T1000 (cell line): Measurements from ENCODE around the gene MTNR1B.

Experiments used
- DNase-seq: peaks from one replicate; lab custom pipeline; 2025; ENCODE audit warnings: mixed read lengths; lab: John Stamatoyannopoulos, UW

The MTNR1B gene

DNA sequence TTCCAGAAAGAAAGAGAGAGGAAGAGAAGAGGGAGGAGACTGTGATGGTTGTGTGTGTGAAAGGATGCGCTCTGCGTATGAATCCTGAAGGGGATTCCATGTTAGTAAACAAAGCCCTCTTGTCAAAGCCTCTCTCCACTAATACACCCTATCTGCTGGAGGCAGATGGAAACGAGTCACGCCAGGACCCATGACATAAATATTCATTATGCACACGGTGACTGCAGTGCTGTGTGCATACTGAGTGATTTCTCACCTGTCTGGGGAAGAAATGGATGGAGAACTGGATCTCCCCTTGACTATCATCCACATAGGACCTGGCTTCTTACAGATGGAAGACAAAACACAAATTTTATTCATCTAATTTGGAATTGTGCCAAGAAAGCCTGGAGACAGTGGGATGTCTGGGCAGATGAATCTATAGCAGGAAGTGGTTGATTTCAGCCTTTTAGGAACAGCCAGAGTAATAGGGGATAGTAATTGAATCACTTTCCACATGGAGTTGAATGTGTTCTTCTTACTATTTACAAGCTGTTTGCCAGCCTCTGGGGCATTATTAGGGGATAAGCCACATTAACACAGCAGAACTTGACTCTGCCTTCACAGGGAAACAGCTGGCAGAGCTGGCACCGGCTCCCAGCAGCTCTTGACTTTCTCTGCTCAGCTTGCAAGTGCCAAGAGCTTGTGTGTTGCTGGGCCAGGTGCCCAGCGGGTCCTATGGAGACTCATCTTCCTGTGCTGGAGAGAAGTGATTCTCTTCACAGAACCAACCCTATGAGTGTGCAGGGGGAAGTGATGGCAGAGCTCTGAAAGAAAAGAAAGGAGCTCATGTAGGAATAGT, 9.0 kb downstream of the MTNR1B start:
- DNase-seq, result no peak

DNA sequence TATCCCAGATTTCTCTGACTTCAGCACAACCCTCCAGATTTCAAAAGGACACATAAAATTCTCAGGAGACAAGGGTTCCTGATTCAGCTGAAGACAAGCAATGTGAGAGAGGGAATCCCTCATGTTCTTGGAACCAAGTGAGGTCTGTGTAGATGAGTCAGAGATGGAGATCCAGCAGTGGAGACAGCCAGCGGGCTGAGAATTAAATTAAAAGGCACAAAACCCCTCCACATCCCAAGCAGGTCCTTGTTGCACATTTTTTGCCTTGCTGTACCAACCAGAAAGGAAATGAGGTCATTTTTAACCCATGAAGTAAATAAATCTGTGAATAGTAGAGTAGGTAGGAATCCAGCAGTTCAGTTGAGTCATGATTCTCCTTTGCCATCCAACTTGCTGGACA, 9.7 kb downstream of the MTNR1B start:
- peak; percentile 6 for DNase-seq

DNA sequence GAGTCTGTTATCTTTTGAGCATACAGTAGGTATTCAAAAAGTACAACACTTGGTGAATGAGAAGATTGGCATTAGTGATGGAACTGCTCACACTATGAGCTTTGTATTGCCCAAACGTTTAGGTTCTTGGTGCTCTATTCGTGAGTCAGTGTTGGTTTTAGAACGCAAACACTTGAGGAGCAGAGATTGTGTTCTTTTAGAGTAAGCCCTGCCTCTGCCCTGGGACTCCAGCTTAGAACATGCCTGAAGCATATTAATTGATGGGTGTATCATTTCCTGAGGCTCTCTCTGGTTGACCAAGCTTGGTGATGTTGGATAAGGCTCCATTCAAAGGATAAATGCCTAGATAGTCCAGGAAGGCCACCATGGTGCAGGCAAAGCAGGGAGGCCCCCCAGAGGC, 10.9 kb downstream of the MTNR1B start:
- no peak for DNase-seq

DNA sequence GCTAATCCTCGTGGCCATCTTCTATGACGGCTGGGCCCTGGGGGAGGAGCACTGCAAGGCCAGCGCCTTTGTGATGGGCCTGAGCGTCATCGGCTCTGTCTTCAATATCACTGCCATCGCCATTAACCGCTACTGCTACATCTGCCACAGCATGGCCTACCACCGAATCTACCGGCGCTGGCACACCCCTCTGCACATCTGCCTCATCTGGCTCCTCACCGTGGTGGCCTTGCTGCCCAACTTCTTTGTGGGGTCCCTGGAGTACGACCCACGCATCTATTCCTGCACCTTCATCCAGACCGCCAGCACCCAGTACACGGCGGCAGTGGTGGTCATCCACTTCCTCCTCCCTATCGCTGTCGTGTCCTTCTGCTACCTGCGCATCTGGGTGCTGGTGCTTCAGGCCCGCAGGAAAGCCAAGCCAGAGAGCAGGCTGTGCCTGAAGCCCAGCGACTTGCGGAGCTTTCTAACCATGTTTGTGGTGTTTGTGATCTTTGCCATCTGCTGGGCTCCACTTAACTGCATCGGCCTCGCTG, 12.1 kb downstream of the MTNR1B start:
- no peak for DNase-seq

DNA sequence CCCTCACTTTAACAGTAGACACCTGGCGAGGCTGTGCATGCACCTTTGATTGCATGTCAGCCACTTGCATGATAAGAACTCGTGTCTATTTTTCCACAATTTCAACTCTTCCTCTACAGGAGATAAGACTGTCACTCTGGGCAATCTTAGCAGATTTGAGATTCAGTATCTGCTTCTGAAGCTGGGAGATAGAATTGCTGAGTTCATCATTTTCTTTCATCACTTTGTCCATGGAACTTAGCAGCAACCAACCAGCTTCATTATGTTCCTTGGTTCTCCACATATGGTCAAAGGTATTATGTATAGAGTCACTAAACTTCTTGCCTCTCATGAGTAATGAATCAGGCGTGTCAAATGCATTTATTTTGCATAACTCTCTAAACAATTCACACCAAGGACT, 17.1 kb downstream of the MTNR1B start:
- DNase-seq, result no peak

DNA sequence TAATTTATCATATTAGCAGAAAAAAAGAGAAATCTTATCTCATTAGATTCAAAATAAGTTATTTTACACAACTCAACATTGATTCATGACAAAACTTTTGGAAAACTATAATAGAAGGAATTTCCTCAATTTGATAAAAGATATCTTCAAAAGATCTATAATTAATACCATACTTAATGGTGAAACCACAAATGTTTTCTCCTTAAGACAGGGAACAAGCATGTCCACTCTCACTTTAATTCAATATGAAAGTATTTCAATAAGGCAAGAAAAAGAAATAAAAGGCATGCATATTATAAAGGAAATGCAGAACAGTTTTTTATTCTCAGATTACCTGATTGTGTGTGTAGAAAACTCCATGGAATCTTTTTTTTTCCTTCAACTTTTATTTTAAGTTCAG, 23.6 kb downstream of the MTNR1B start:
- DNase-seq, result no peak

DNA sequence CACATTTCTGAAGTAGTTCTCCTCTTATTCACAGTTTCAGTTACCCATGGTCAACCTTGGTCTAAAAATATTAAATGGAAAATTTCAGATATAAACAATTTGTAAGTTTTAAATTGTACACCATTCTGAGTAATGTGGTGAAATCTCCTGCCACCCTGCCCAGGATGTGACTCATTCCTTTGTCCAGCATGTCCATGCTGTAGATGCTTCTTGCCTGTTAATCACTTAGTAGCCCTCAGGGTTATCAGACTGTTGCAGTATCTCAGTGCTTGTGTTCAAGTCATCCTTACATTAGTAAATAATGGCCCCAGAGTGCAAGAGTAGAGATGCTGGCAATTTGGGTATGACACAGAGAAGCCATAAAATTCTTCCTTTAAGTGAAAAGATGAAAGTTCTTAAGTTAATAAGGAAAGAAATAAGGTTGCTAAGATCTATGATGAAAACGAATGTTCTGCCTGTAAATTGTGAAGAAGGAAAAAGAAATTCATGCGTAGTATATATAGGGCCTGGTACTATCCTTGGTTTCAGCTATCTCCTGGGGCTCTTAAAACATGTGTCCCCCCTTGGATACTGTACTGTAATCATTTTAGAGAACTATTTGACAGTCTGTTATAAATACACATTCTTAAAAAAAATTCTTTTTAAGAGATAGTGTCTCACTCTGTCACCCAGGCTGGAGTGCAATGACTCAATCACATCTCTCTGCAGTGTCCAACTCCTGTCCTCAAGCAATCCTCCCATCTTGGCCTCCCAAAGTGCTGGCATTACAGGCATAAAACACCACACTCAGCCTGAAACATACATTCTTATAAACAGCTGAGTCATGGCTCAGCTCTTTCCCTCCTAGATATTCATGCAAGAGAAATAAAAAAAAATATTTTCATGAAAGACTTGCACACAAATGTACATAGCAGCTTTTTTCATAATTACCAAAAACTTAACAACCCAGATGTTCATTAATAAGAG, 31.3 kb downstream of the MTNR1B start:
- peak; percentile 31 for DNase-seq

DNA sequence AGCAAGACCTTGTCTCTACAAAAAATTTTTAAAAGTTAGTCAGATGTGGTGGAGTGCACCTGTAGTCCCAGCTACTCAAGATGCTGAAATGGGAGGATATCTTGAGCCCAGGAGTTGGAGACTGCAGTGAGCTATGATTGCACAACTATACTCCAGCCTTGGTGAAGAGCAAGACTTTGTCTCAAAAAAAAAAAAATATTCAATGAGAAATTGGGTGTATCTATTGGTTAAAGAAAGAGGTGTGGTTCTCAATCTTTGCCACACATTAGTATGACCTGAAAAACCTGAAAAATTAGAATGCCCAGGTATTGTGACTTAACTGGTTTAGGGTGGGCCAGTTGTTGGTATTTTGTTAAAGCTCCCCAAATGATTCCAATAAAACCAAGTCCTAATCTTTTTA, 32.4 kb downstream of the MTNR1B start:
- no peak for DNase-seq

DNA sequence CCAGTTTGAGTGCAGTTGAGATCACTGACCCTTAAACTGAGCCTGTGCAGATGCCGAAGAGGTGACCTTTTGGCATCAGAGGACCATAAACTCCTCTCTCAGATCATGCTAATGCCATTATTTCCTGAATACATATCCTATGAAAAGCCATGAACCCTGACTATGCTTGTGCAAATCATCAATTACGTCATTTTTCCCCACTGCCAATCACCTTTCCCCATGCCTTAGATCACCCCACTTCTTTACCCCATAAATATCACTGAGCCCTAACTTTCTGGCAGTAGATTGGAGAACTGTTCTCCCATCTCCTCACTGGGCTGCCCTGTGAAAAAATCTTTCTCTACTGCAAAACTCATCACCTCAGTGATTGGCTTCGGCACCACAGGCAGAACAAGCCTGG, 32.9 kb downstream of the MTNR1B start:
- DNase-seq, result no peak

DNA sequence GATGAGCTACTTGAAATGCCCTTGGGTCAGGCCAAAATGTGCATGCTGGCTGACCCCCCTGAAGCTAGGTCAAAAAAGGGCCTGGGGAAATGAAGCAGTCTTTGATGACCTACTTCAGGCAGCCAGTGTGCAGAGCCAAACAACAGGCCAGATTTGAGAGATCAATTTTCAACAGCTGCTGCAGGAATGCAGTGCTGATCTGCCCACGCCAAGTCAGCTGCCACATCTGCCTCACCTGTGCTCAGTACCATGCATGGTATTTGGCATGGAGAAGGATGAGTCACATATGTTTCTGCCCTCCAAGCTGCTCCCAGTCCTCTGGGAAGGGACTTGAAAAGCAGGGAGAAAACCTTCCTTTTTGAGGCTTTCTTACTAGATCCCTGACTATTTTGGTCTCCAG, 35.8 kb downstream of the MTNR1B start:
- no peak for DNase-seq

DNA sequence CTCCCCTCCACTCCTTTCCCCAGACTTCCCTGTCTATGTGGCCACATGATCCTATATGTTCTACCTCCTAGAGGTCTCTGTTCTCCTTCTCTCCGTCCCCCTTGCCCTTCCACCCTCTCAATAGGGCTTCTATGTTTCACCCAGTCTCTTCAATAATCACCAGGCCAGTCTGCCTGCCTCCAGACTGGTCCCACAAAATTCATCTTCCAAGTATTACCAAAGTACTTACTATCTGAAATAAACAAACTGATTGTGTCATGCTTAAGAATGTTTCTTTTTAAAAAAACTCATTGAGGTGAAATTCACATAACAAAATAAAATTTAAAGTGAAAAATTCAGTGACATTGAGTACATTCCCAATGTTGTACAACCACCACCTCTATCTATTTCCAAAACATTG, 44.2 kb downstream of the MTNR1B start:
- no peak for DNase-seq

DNA sequence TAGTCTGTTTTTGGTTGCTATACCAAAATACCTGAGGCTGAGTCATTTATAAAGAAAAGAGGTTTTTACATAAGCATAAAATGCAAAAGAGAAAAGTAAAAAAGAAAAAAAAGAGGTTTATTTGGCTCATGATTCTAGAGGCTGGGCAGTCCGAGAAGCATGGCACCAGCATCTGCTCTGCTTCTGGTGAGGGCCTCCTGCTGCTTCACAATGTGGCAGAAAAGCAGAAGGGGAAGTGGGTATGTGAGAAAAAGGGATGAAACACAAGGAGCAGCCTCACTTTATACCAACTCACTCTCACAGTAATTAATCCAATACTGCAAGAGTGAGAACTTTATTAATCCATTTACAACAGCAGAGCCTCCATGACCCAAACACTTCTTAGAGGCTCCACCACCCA, 47.1 kb downstream of the MTNR1B start:
- no peak for DNase-seq

DNA sequence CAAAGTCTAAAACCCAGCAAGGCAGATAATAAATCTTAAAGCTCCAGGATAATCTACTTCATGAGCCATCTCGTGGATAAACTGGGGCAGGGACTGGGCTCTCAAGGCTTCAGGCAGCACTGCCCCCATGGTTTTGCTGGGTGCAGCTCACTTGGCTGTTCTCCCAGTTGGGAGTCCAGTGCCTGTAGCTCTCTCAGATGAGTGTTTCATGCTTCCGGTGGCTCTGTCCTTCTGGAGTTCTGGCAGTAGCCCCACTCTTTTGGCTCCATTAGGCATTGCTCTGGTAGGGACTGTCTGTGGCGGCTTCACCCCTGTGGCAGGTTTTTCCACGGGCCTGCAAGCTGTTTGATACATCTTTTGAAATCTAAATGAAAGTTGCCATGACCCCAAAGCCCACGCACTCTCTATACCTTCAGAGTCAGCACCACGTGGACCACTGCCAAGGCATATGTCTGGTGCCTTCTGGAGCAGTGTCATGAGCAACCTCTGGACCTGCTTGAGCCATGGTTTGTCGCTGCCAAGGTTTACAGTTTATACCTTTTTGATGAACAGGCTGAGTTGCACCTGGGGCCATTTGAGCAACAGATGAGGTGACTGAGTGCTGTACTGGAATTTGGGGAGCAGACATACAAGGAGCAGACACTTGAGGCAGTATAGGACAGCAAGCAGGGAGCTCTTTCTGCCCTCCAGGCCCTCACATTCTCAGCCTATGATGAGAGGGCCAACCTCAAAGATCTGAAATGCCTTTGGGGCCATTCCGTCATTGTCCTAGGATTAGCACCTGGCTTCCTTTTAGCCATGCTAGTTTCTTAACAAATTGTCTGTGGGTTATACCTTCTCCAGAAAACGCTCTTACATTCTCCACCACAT, 48.6 kb downstream of the MTNR1B start:
- DNase-seq, result no peak

DNA sequence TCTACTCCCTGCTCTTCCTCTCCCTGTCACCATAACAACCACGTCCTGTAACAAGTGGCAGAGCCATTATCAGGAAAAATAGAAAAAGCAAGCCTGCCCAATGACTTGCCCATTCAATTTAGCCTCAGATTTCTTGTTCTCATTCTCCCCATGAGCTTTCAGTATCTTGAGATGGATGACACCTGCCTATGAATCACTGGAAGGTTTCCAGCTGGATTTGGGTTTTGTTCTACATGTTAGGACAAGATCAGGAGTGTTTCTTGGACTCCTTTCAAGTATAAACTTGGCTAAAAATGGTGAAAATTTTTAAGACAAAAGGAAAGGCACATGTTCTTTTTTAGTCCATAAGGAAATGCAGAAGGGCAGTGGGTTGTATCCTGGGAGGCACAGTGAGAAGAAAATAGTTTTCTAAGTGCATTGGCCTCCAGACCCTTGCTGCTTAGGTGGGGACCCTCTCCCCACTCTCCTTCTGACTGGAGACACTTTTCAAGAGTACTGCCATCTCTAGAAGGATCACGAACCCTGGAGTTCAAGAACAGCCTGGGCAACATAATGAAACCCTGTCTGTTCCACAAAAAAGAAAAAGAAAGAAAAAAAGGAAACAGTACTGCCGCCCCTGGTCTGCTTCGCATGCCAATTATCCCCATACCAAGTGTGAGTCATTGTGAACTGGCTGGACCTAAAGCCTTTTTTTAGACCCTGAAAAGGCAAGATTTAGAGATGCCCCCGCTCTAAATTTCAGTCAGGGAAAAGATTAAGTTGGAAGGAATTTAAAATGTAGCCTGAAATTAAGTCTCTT, 51.0 kb downstream of the MTNR1B start:
- no peak for DNase-seq

DNA sequence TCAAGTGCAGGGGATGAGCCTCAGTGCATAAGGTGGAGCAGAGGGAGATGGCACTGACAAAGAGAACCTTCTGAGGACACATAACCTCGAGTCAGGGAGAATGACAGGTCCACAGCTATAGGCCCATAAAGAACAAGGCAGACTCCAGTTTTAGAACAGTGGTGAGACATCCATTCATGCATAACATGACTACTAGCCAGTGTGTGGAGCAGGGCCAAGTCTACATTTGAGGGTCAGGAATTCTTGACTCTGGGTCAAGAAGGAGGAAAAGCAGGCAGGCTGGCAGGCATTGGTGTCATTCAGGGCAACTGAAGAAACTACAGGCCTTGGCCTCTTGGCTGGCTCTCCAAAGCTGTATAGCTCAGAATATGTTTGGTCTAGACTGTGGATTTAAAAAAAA, 54.9 kb downstream of the MTNR1B start:
- DNase-seq, result no peak

DNA sequence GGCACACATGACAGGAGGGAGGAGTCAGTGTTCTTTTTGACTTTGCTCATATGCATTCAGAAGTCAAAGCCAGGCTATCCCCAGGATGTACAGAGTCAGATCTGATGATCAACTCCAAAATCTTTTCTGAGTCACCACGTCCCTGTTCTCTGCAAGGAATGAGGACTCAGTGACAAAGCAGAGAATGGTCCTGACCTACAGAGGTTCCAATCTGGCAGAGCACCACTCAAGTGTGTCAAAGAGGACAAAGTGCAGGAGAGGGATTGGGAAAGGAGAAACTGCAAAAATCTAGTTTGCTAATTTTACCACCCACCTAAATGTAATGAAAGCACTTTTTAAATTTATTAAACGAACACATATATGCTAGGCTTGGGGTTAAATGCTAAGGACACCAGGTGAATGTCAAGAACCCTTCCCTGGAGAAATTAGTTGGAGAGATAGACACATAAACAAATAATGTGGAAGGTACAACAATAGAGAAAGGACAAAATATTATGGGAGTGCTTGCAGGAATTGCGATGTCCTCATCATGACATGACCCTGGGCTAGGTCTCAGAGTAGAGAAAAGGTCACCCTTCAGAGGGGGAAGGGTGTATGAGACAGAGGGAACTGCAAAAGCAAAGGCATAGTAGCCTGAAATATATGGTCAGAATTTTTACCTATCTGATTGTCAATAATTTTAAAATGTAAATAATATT, 56.3 kb downstream of the MTNR1B start:
- no peak for DNase-seq

DNA sequence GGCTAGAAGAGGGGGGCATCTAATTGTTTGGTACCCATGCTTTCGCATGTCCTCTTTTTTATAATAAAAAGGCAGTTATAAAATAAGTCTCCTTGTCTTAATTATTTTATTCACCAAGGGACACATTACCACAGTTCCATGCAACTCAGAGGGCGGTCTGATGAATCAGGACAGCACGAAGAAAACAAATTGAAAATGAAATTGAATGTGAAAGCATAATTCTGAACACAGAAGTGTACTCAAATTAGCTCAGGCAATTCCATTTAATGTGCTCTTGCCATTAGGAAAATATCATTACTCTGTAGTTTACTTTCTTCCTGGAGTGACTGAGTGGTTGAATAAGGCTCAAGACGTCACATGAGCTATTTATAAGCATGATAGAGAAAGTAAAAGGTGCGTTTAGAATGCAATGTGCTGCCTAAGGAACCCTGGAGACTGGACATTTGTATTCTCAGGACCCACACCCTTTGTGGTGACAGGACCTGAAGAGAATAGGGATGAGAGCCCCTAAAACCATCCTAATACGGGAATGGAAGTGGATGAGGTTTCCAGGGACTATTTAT, 59.6 kb downstream of the MTNR1B start:
- no peak for DNase-seq

DNA sequence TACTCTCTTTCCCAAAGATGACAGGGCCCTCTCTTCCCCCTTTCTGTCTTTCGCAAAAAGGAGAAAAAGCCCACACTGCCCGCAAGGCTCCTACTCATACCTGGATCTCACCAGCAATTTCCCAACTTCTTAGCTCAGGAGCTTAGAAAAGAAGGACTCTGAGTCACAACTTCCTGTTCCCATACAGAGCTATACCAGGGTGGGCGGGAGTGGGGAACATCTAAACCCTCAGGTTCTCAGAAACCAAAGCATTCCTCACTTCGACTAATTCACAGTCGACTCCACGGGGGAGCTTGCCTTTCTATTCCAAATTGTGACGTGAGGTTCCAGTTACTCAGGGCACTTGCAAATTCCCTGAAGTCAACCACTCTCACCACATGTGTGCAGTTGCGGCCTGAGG, 61.9 kb downstream of the MTNR1B start:
- DNase-seq, result no peak
